Measurements from ENCODE around the gene CETP.

- no peak for TF ChIP-seq CTCF (IDR thresholded peaks at IDR 0.05)
- TF ChIP-seq POLR2A (IDR thresholded peaks at IDR 0.05) = no peak
These were observed 5.7 kb upstream of the CETP start for GRCh38 chr16:56956076-56956475.

Data from adrenal gland (tissue), 5 donors.